ENCODE results near the gene SLC27A3. TPM values are rescaled to one million over a fixed set of nuclear protein-coding genes. Genes with fewer than 3 reads are reported as not detected.

SLC27A3 gene
- total RNA-seq, 1 experiment from 2014 or later, result 38.9 TPM

GRCh38 chr1:153730468-153730988 lies 44.7 kb upstream of the SLC27A3 start:
- ChIA-PET CTCF (no interaction called here), POLR2A (interaction anchor here (0.7 kb wide), 1 partner anchor 99 kb away, joined by 3 read pairs; no protein-coding TSS in a partner anchor)
- no peak for ATAC-seq
- Mint-ChIP-seq H3K4me1 (peaks cover 40% of the 10 kb centered on the region), H3K36me3 (peaks cover 20% of the 10 kb centered on the region), H3K27ac (peak overlapping the region; percentile 47), H3K27me3 (ENCODE audit: low read depth) (no peaks in the 10 kb centered on the region), H3K9me3 (no peaks in the 10 kb centered on the region), H3K4me3 (peak overlapping the region; percentile 97; the same call in 1 of the 2 replicates)
- TF ChIP-seq IRF2 (CRISPR knock-in tag; IDR thresholded peaks at IDR 0.05; ENCODE audit: borderline replicate concordance, low read depth) (no peak), CREM (CRISPR knock-in tag; IDR thresholded peaks at IDR 0.05) (no peak), ATF3 (CRISPR knock-in tag; conservative IDR thresholded peaks at IDR 0.05) (no peak), SP1 (CRISPR knock-in tag; conservative IDR thresholded peaks at IDR 0.05) (no peak), FOXK1 (CRISPR knock-in tag; IDR thresholded peaks at IDR 0.05) (no peak)
- no peak for DNase-seq (ENCODE audit: low spot score)

- DNase-seq (ENCODE audit: low spot score), result no peak
- Mint-ChIP-seq H3K4me3 (no peak overlapping the region), H3K27me3 (ENCODE audit: low read depth) (no peaks in the 10 kb centered on the region), H3K9me3 (no peaks in the 10 kb centered on the region), H3K4me1 (peaks cover 35% of the 10 kb centered on the region), H3K27ac (peak overlapping the region; percentile 75; the same call in 1 of the 2 replicates), H3K36me3 (peaks cover 25% of the 10 kb centered on the region)
- no peak for ATAC-seq
- POLR2A ChIA-PET, result interaction anchor here (0.6 to 1.0 kb wide), 2 partner anchors 13 to 18 kb away, joined by 3 read pairs; no protein-coding TSS in a partner anchor
- CTCF ChIA-PET, result interaction anchor here (0.7 to 0.8 kb wide), 2 partner anchors 9 to 38 kb away, joined by 3 read pairs; no protein-coding TSS in a partner anchor
- TF ChIP-seq ATF2 (CRISPR knock-in tag; IDR thresholded peaks at IDR 0.05; ENCODE audit: borderline replicate concordance, low read depth) (no peak), ZNF232 (CRISPR knock-in tag; IDR thresholded peaks at IDR 0.05) (no peak), MAX (CRISPR knock-in tag; IDR thresholded peaks at IDR 0.05) (no peak), ZBTB21 (CRISPR knock-in tag; IDR thresholded peaks at IDR 0.05; ENCODE audit: borderline replicate concordance) (no peak), FOXK1 (CRISPR knock-in tag; IDR thresholded peaks at IDR 0.05) (no peak), SP1 (CRISPR knock-in tag; conservative IDR thresholded peaks at IDR 0.05) (no peak), ZNF425 (CRISPR knock-in tag; conservative IDR thresholded peaks at IDR 0.05) (no peak)
Observed at GRCh38 chr1:153733970-153734369, 41.2 kb upstream of the SLC27A3 start.

GRCh38 chr1:153734396-153735089 lies 40.7 kb upstream of the SLC27A3 start:
- ChIA-PET POLR2A (interaction anchor here (0.6 to 1.0 kb wide), 2 partner anchors 12 to 17 kb away, joined by 3 read pairs; no protein-coding TSS in a partner anchor), CTCF (interaction anchor here (0.7 to 0.8 kb wide), 2 partner anchors 9 to 38 kb away, joined by 3 read pairs; no protein-coding TSS in a partner anchor)
- Mint-ChIP-seq H3K9me3 (no peaks in the 10 kb centered on the region), H3K27ac (peak overlapping the region; percentile 75), H3K27me3 (ENCODE audit: low read depth) (no peaks in the 10 kb centered on the region), H3K4me1 (peaks cover 29% of the 10 kb centered on the region), H3K4me3 (no peak overlapping the region), H3K36me3 (peaks cover 25% of the 10 kb centered on the region)
- ATAC-seq, result no peak; the same call in 1 of the 2 replicates
- DNase-seq (ENCODE audit: low spot score), result no peak
- TF ChIP-seq ZMAT4 (CRISPR knock-in tag; IDR thresholded peaks at IDR 0.05) (no peak), NFYB (CRISPR knock-in tag; conservative IDR thresholded peaks at IDR 0.05; ENCODE audit: low read depth) (no peak), ESRRA (CRISPR knock-in tag; IDR thresholded peaks at IDR 0.05; ENCODE audit: borderline replicate concordance) (no peak), ZNF138 (CRISPR knock-in tag; conservative IDR thresholded peaks at IDR 0.05) (no peak), IRF2 (CRISPR knock-in tag; IDR thresholded peaks at IDR 0.05; ENCODE audit: borderline replicate concordance, low read depth) (no peak), ZNF281 (CRISPR knock-in tag; IDR thresholded peaks at IDR 0.05) (no peak), ZNF512 (CRISPR knock-in tag; IDR thresholded peaks at IDR 0.05; ENCODE audit: borderline replicate concordance) (no peak), NFATC4 (CRISPR knock-in tag; IDR thresholded peaks at IDR 0.05) (no peak), ATF2 (CRISPR knock-in tag; IDR thresholded peaks at IDR 0.05; ENCODE audit: borderline replicate concordance, low read depth) (no peak), MXD4 (CRISPR knock-in tag; IDR thresholded peaks at IDR 0.05; ENCODE audit: borderline replicate concordance) (no peak)
